ENCODE results near the gene IGF1R. TPM values are rescaled to one million over a fixed set of nuclear protein-coding genes. Genes with fewer than 3 reads are reported as not detected.

Gene IGF1R
- total RNA-seq, 1 donor from 2014 or later, result 23.5 TPM

GRCh38 chr15:98694161-98694560 is 45.8 kb downstream of the IGF1R start:
- Histone ChIP-seq H3K4me2 (peak overlapping the region; percentile 27), H4K20me1 (ENCODE audit: low read depth) (peaks cover 100% of the 10 kb centered on the region), H3K79me2 (ENCODE audit: low read depth) (peaks cover 100% of the 10 kb centered on the region), H3K27ac (no peak overlapping the region), H3K36me3 (no peaks in the 10 kb centered on the region), H3K9me3 (ENCODE audit: low read depth) (no peaks in the 10 kb centered on the region), H3F3A (ENCODE audit: low read depth) (no peaks in the 10 kb centered on the region), H3K9ac (no peak overlapping the region), H3K4me3 (no peak overlapping the region), H3K4me1 (peaks cover 36% of the 10 kb centered on the region), H2AFZ (replicated peaks) (no peak overlapping the region), H3K27me3 (no peaks in the 10 kb centered on the region)
- no peak overlapping the region for H3K27ac Mint-ChIP-seq
- H3K4me1 Mint-ChIP-seq, result peaks cover 53% of the 10 kb centered on the region
- peaks cover 15% of the 10 kb centered on the region for H3K36me3 Mint-ChIP-seq
- H3K27me3 Mint-ChIP-seq (ENCODE audit: insufficient read depth, low read depth), result peaks cover 2% of the 10 kb centered on the region
- DNase-seq (ENCODE audit: low spot score), result peak; percentile 23
- no peak for TF ChIP-seq CTCF (IDR thresholded peaks at IDR 0.05)
- no peak for TF ChIP-seq EZH2 (IDR thresholded peaks at IDR 0.05)
- no peak for TF ChIP-seq EZH2phosphoT487 (IDR thresholded peaks at IDR 0.05)
- H3K4me3 Mint-ChIP-seq, result no peak overlapping the region
- H3K9me3 Mint-ChIP-seq, result peaks cover 6% of the 10 kb centered on the region

GRCh38 chr15:98698792-98699191 is 50.5 kb downstream of the IGF1R start:
- peaks cover 96% of the 10 kb centered on the region for H4K20me1 ChIP-seq (ENCODE audit: low read depth)
- TF ChIP-seq EZH2phosphoT487 (IDR thresholded peaks at IDR 0.05), result no peak
- TF ChIP-seq CTCF (IDR thresholded peaks at IDR 0.05), result no peak
- no peak for TF ChIP-seq EZH2 (IDR thresholded peaks at IDR 0.05)
- peaks cover 42% of the 10 kb centered on the region for H3K4me1 ChIP-seq
- H3K36me3 ChIP-seq, result no peaks in the 10 kb centered on the region
- Mint-ChIP-seq H3K36me3 (peaks cover 21% of the 10 kb centered on the region), H3K4me3 (no peak overlapping the region), H3K9me3 (peaks cover 6% of the 10 kb centered on the region), H3K27me3 (ENCODE audit: insufficient read depth, low read depth) (peaks cover 5% of the 10 kb centered on the region), H3K27ac (peak overlapping the region; percentile 67), H3K4me1 (peaks cover 60% of the 10 kb centered on the region)
- no peak overlapping the region for H2AFZ ChIP-seq (replicated peaks)
- no peaks in the 10 kb centered on the region for H3K9me3 ChIP-seq (ENCODE audit: low read depth)
- no peak overlapping the region for H3K4me2 ChIP-seq
- H3K79me2 ChIP-seq (ENCODE audit: low read depth), result peaks cover 100% of the 10 kb centered on the region
- H3K9ac ChIP-seq, result no peak overlapping the region
- no peak overlapping the region for H3K4me3 ChIP-seq
- no peak overlapping the region for H3K27ac ChIP-seq
- H3K27me3 ChIP-seq, result no peaks in the 10 kb centered on the region
- H3F3A ChIP-seq (ENCODE audit: low read depth), result no peaks in the 10 kb centered on the region
- no peak for DNase-seq (ENCODE audit: low spot score)

GRCh38 chr15:98699591-98700424 is 51.5 kb downstream of the IGF1R start:
- peak overlapping the region; percentile 65 for H3K27ac Mint-ChIP-seq
- H3K9me3 Mint-ChIP-seq, result peaks cover 6% of the 10 kb centered on the region
- peaks cover 50% of the 10 kb centered on the region for H3K4me1 Mint-ChIP-seq
- H3K27me3 Mint-ChIP-seq (ENCODE audit: insufficient read depth, low read depth), result peaks cover 5% of the 10 kb centered on the region
- H3K9me3 ChIP-seq (ENCODE audit: low read depth), result no peaks in the 10 kb centered on the region
- DNase-seq (ENCODE audit: low spot score), result no peak
- H3K4me1 ChIP-seq, result peaks cover 32% of the 10 kb centered on the region
- no peak for TF ChIP-seq EZH2 (IDR thresholded peaks at IDR 0.05)
- no peak for TF ChIP-seq EZH2phosphoT487 (IDR thresholded peaks at IDR 0.05)
- TF ChIP-seq CTCF (IDR thresholded peaks at IDR 0.05), result no peak
- no peak overlapping the region for H3K27ac ChIP-seq
- H3F3A ChIP-seq (ENCODE audit: low read depth), result no peaks in the 10 kb centered on the region
- no peak overlapping the region for H3K4me3 ChIP-seq
- no peak overlapping the region for H2AFZ ChIP-seq (replicated peaks)
- H4K20me1 ChIP-seq (ENCODE audit: low read depth), result peaks cover 96% of the 10 kb centered on the region
- H3K79me2 ChIP-seq (ENCODE audit: low read depth), result peaks cover 100% of the 10 kb centered on the region
- no peak overlapping the region for H3K4me2 ChIP-seq
- no peaks in the 10 kb centered on the region for H3K27me3 ChIP-seq
- H3K4me3 Mint-ChIP-seq, result no peak overlapping the region
- no peaks in the 10 kb centered on the region for H3K36me3 ChIP-seq
- no peak overlapping the region for H3K9ac ChIP-seq
- H3K36me3 Mint-ChIP-seq, result peaks cover 21% of the 10 kb centered on the region

All from neural progenitor cell (in vitro differentiated cells).